ENCODE measurements around the gene CDNF.
"Not testable (repeated sequence)": the region's sequence is repeated elsewhere in the genome, so short reads cannot be mapped to it uniquely, and the experiment has no call there.

Gene CDNF

DNA sequence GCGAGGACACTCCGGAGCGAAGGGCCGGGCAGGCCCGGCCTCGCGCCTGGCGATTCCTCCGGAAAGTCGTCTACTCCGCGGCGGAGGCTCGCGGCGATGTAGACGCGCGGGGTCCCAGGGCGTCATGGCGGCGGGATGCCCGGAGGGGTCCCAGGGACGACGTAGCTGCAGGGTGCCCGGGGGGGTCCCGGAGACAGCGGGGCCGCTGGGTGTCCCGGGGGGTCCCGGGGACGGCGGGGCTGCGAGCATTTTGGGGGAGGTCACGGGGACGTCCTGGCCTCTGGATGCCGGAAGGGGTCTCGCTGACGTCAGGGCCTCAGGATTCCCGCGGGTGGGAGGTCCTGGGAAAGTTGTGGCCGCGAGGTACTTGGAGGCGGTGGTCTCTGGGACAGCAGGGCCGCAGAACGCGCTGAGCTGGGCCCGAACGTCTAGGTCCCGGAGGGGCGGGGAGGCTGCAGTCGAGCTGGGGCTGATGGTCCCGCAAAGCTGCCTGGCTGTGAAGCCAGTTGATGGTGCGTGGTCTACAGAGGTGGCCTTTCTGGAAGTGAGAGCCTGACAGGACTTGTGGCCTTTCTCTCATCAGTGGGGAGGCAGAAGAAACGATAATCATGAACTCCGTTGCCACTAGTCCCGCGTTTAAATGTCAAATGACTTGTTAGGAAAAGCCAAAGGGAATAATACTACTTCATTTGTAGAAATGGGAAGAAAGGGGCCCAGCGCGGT lies 906 bp upstream of the CDNF start:
- DNase-seq, result peak; percentile 72

DNA sequence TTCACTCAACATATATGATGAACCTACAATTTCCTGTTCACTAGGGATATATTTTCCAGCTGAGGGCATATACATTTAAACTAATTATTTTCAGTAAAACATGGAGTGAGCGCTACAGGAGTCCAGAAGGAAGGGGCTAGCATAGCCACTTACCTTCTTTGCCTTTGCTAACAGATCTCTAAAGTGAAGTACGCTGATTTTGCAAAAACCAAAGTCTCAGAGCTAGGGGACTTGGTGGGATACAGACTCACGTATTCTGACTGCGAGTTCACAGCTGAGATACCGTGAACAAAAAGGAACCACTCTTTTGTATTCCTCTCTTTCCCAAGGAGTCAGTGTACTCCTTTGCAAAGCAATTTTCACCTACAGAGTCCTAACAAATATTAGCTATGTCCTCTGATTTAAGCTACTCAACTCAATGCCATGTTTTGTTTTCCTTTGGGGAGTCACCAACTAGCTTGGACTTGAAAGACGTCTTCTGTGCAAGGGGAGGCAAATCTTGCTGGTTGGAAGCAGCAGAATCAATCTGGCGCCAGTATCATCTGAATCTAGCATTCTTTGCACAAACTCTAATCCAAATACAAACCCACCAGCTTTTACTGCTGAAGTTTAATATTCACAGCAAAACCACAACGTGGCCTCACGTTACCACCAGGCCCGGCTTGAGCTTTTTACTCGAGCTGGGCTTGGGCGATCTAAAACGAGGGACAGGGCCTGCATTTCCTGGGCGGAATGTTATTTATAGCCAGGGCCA lies 657 bp downstream of the CDNF start:
- DNase-seq, result no peak

DNA sequence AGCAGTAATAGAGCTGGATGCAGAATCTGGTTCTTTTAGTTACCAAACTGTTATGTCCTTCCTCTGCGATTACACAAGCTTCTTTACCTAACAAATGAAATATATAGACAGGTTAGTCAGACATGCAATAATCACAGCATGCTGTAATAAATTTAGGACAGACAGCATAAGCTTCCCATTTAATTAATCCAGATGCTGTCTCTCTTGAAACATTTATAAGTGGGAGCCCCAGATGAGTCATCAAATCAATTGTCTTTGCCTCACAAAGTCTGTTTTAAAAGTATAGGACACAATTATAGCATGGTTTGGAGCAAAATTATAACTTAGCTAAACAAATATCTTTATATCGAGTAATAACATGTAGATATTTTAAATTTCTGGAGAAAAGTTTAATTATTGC lies 1.6 kb downstream of the CDNF start:
- DNase-seq, result no peak

DNA sequence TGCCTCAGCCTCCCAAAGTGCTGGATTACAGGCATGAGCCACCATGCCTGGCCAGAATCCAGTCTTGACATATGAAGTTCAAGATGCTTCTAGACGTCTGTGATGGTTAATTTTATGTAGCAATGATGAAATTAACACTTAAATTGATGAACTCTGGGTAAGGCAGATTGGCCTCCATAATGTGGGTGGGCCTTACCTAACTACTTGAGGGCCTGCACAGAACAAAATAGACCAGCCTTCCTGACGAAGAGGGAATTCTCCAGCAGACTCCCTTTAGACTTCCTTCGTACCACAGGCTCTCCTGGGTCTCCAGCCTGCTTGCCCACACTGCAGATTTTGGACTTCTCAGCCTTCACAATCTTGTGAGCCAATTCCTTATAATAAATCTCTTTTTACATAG lies 4.7 kb downstream of the CDNF start:
- DNase-seq, result no peak

DNA sequence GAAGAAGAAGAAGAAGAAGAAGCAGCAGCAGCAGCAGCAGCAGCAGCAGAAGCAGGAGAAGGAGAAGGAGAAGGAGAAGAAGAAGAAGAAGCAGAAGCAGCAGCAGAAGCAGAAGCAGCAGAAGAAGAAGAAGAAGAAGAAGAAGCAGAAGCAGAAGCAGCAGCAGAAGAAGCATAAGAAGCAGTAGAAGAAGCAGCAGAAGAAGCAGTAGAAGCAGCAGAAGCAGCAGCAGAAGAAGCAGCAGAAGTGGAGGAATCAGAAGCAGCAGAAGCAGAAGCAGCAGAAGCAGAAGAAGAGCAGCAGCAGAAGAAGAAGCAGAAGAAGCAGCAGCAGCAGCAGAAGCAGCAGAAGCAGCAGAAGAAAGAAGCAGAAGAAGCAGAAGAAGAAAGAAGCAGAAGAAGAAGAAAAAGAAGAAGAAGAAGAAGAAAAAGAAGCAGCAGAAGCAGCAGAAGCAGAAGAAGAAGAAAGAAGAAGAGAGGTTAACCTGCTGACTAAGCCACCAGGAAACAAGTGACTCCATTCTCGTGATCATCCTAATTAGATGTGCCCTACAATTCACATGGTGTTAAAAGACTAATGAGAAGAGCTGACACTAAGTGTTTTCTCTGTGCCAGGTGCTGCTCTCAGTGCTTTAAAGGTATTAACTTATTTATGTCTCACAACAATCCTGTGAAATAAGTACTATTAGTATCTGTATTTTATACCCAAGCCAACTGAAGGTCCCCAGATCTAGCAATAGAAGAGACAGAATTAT lies 11.6 kb downstream of the CDNF start:
- DNase-seq, result no peak

DNA sequence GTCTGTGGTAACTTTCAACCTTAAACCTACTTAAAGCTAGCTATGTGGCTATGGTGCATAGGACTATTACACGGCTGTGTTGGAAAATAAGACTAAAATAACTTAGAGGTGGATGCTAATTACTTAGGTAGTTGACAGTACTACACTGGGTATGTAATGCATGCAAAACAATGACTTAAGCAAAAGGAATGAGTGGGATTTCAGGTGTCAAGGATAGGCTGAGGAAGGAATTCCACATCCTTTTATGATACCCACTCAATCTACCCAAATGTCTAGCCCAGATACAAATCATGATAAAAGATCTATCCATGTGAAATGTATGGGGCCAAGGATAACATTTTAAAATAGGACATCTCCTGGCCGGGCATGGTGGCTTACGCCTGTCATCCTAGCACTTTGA lies 13.9 kb downstream of the CDNF start:
- no peak for DNase-seq

DNA sequence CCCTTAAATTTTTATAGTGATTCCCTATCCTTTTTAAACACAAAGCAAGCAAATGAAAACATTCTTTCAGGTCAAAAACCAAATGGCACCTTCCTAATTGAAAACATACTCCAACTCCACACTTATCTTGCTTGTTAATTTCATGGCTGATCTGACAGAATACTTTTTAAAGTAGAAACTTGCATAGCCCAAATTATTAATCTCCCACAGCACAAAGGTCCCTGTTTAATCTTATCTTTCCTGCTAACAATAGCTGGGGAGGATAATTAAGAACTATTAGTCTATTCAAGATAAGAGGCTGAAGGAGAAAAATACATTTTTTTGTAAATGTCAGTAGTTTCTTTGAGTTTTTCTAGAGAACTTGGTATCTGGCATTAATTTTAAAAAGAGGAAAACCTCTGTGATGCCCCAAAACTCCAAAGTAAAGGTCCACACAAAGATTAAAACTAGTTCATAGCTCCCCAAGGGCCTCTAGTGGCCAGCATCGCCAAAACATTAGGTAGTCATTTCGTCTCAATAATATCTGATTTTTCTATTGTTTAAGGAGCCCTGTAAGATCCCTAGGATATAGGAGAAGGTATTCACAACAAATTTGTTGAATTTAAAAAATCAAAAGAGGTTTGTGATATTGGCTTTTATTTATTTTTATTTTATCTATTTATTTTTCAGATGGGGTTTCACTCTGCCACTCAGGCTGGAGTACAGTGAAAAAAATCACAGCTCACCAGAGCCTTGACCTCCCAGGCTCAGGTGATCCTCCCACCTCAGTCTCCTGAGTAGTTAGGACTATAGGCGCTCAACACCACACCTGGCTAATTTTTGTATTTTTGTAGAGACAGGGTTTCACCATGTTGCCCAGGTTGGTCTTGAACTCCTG lies 14.7 kb downstream of the CDNF start:
- DNase-seq, result peak; percentile 18

DNA sequence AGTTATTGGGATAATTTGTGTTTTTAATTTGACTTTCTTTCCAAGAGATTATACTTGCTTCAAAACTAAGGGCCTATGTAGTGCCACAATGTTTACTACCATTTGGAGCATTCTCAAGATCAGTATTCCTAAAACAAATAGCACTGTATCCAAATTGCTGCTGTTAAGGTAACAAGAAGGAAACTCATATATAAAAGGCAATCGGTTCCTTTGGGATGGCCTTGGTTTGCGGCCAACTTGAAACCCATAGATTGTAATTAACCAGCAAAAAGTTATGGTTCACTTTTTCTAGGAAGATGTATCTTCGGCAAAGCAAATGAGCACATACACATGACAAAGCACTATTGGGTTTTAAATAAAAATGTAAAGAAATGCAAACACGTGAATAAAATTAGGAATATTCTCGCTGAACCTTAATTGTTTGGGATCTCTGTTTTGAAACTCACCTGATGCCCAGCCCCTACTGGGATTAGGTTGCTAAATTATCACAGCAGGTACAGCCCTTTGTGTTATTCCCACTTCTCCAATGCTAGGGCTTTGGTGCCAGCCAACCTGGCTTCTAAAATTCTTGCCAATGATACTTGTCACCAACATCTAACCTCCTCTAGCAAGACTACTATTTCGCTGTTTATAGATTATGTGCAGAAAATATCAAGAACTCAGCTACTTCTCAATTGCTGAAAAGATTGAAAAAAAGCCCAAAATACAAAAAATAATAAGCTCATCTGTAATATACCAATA lies 16.0 kb downstream of the CDNF start:
- no peak for DNase-seq

GRCh38 chr10:14820775-14821154 lies 17.1 kb downstream of the CDNF start:
- no peak for DNase-seq

DNA sequence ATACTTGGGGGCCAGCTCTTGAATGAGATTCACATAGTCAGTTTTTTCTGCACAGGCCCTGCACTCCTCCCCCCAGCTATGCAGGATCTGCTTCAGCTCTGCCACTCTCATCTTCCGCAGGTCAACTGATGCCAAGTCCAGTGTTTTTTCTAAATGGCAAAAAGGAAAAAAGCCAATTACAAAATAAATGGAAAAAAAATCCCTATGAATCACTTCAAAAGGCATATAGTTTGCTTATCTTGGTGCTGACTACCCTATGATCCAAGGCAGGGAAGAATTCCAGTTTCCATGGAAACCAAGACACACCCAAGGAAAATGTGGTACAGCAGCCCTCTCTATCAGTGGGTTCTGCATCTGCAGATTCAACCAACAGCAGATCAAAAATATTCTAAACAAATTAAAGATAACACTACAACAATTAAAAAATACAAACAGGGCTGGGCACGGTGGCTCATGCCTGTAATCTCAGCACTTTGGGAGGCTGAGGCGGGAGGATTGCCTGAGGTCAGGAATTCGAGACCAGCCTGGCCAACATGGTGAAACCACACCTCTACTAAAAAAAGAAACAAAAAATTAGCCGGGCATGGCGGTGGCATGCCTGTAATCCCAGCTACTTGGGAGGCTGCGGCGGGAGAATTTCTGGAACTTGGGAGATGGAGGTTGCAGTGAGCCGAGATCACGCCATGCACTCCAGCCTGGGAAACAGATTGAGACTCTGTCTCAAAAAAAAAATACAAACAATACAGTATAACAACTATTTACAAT lies 17.6 kb downstream of the CDNF start:
- DNase-seq, result no peak

DNA sequence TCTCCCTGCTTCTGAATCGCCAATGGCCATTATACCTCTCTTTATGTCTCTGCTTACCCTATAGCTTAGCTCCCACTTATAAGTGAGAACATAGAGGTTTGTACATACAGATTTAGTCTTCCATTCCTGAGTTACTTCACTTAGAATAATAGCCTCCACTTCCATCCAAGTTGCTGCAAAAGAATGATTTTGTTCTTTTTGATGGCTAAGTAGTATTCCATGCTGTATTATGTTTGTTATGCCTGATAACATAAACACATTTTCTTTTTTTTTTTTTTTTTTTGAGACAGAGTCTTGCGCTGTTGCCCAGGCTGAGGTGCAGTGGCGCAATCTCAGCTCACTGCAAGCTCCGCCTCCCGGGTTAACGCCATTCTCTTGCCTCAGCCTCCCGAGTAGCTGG lies 21.1 kb downstream of the CDNF start:
- not testable (repeated sequence) for DNase-seq

DNA sequence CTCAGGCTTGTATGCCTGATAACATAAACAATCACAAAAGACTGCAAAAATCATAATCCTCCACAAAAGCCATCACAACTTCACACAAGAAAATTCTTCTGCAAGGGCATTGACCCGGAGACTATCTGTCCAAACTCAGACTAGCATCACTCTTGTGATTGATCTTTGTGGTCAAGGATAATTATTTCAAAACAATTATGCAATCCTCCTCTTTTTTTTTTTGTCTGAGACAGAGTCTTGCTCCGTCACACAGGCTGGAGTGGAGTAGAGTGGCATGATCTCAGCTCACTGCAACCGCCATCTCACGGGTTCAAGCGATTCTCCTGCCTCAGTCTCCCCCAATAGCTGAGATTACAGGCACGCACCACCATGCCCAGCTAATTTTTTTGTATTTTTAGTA lies 22.2 kb downstream of the CDNF start:
- DNase-seq, result no peak

- DNase-seq, result no peak
These were observed 25.6 kb downstream of the CDNF start for GRCh38 chr10:14812271-14812670.

- no peak for DNase-seq
These were observed 26.6 kb downstream of the CDNF start for GRCh38 chr10:14810969-14811953.

GRCh38 chr10:14806318-14806717 lies 31.5 kb downstream of the CDNF start:
- DNase-seq, result no peak

DNA sequence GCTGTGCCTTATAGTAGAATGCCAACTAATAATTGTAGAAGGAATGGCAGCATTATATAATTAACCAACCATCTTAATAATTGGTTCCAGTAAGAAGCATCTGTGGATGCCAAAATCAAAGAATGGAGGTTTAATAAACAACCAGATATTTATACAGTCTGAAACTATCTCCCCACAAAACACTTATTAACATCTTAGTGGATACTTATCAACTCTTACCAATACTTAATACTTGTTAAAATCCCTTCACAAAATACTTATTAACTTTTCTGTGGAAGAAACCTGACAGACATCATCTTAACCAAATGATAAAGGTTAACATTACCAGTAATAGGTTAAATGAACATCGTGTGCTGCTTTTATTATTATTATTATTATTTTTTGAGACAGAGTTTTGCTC lies 34.0 kb downstream of the CDNF start:
- no peak for DNase-seq

DNA sequence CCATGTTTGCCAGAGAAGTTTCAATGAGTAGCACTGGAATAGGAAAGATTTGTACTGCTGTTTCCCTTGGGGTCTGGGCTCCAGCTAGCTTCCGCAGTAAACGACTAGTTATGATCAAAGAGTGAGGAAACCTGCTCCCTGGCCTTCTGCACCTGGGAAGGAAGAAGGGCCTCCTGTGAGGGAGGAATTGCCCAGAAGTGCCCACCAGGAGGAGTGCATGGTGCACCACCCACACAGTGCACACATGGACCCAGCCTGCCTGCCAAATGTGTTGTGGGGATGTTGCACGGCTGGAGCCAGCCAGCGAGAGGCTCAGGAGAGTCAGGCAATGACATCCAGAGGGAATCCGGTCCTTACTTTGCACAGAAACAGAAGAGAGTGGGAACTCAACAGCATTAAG lies 36.1 kb downstream of the CDNF start:
- DNase-seq, result no peak

DNA sequence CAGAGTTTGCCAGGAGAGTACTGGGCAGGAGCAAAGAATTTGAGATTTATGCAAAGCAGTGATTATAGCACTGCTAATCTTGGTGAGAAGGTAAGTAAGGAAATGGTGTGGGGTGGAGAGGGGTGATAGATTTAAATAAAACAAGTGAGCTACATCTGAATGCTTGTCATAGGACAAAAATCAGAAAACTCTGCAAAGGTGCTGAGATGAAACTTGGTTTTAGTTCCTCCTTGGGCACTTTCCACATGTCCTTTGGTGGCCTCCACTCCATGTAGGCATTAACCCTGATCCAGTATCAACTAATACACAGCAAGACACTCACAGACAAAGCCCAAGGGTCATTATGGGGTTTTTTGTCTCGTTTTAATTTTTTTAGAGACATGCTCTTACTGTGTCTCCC lies 37.4 kb downstream of the CDNF start:
- DNase-seq, result no peak

DNA sequence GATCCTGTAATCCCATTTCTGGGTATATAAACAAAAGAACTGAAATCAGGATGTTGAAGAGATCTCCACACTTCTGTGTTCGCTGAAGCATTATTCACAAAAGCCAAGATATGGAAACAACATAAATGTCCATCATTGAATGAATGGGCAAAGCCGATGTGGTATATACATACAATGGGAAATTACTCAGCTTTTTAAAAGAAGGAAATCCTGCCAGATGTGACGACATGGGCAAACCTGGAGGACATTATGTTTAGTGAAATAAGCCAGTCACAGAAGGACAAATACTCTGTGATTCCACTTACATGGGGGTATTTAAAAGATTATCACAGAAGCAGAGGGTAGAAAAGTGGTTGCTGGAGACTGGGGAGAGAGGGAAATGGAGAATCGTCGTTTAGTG lies 39.2 kb downstream of the CDNF start:
- DNase-seq, result no peak

DNA sequence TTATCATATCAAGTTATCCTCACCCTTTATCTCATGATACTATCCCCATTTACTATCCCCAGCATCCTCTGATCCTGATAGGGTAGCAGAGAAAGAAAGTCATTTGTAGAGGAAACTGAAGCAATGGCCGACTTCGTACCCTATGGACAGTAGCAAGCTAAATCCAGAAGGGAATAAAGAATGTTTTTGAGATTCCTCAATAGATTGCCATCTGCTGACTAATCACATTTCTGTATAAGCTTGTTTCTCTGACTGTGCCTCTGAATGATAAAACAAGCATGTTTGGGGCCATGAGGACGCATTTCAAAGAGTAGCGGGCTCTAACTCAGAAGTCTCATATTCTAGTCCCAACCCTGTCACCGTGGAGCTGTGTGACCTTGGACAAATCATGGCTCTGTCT lies 49.9 kb downstream of the CDNF start:
- DNase-seq, result no peak
